Measurements from ENCODE around the gene SRP68. TPM values are rescaled to one million over a fixed set of nuclear protein-coding genes. Genes with fewer than 3 reads are reported as not detected.

SRP68 gene
- total and polyA plus RNA-seq, 9 of the 15 experiments (the other 6 are each of a cell fraction or from before 2014, with no cell fraction given) = 29.4 to 92.6 (median 36.2) TPM

GRCh38 chr17:76088041-76088867 is 15.9 kb upstream of the SRP68 start:
- H3K27ac ChIP-seq (ENCODE audit: extremely low read depth, low read depth, low read length) = no peak overlapping the region
- H3K36me3 ChIP-seq (ENCODE audit: control insufficient read depth, insufficient read depth, low read length) = peaks cover 84% of the 10 kb centered on the region; the same call in 2 of the 3 replicates
- H3K4me3 ChIP-seq = no peak overlapping the region
- DNase-seq (ENCODE audit: extremely low read depth in 1 of 4, low spot score in 3 of 4) (no peak), FAIRE-seq (no peak), ATAC-seq (peak; percentile 45; the same call in 1 of the 3 replicates)
- H3K9me1 ChIP-seq (ENCODE audit: control insufficient read depth, insufficient read depth, low read length) = no peaks in the 10 kb centered on the region
- TF ChIP-seq ZNF124 (CRISPR knock-in tag; IDR thresholded peaks at IDR 0.05) = no peak
- TF ChIP-seq ZNF507 (tag; conservative IDR thresholded peaks at IDR 0.05) = no peak
- TF ChIP-seq USF1 (CRISPR knock-in tag; IDR thresholded peaks at IDR 0.05) = no peak
- TF ChIP-seq FOXA3 (CRISPR knock-in tag; conservative IDR thresholded peaks at IDR 0.05 in 1 of 2, IDR thresholded peaks at IDR 0.05 in 1 of 2) = no peak
- no peak for TF ChIP-seq CREM (IDR thresholded peaks at IDR 0.05; ENCODE audit: low read depth)
- 0 out of 6 replicates have a peak, but pooled peaks of 1 of the 3 experiments have one; percentile 7 for TF ChIP-seq CTCF (IDR thresholded peaks at IDR 0.05 in 2 of 3, conservative IDR thresholded peaks at IDR 0.05 in 1 of 3; ENCODE audit: insufficient read depth in 2 of 3, low read depth in 1 of 3, low read length in 3 of 3)
- no peak for TF ChIP-seq KAT7 (CRISPR knock-in tag; IDR thresholded peaks at IDR 0.05; ENCODE audit: borderline replicate concordance)
- TF ChIP-seq ELK1 (CRISPR knock-in tag; IDR thresholded peaks at IDR 0.05) = no peak
- TF ChIP-seq EP400 (IDR thresholded peaks at IDR 0.05) = no peak
- TF ChIP-seq POLR2G (IDR thresholded peaks at IDR 0.05; ENCODE audit: low read depth, low read length) = 0 out of 2 replicates have a peak, but pooled peaks have one; percentile 7
- TF ChIP-seq RBFOX2 (IDR thresholded peaks at IDR 0.05; ENCODE audit: low read depth, low read length) = 0 out of 2 replicates have a peak, but pooled peaks have one; percentile 16
- BruUV-seq (replicated peaks) = no TSS peak
- no peak overlapping the region for H2AFZ ChIP-seq (ENCODE audit: low read depth, low read length)
- peak overlapping the region in 1 of 2 experiments; percentile 50; a peak in 1 of 4 replicates for H3K9ac ChIP-seq (ENCODE audit: insufficient read depth in 1 of 2, low read depth in 2 of 2, low read length in 2 of 2)
- no peak overlapping the region for H3K4me2 ChIP-seq (ENCODE audit: insufficient read depth, low read length)
- no peaks in the 10 kb centered on the region for H3K79me2 ChIP-seq (ENCODE audit: control insufficient read depth, insufficient read depth, low read length)
- H3K27me3 ChIP-seq (ENCODE audit: control insufficient read depth in 2 of 2, insufficient read depth in 2 of 2, low read length in 2 of 2) = no peaks in the 10 kb centered on the region
- 0 out of 2 replicates have a peak, but pooled peaks cover 5% of the 10 kb centered on the region for H4K20me1 ChIP-seq (replicated peaks; ENCODE audit: control insufficient read depth, insufficient read depth, low read length)
- ChIA-PET CTCF (ENCODE audit: low intra/inter-chr PET ratio) (no interaction called here), POLR2A (interaction anchor here (0.6 to 0.7 kb wide), 4 partner anchors 15 to 422 kb away, joined by 3 to 4 read pairs (median 4); partner anchors contain the start of genes FOXJ1 and SRP68)
- peaks cover 0 to 12% of the 10 kb centered on the region in 2 experiments; a peak in 1 of 5 replicates for H3K4me1 ChIP-seq (replicated peaks in 1 of 2; ENCODE audit: control insufficient read depth in 2 of 2, insufficient read depth in 2 of 2, low read length in 2 of 2)
- in situ Hi-C loops (cut with MboI) = no loop called here
- intact Hi-C loops (cut with micrococcal nuclease) = no loop called here
- no peaks in the 10 kb centered on the region for H3K9me3 ChIP-seq (replicated peaks; ENCODE audit: control insufficient read depth, insufficient read depth, low read depth, low read length)
- WGBS (ENCODE audit: insufficient coverage, low coverage, missing lambda C conversion rate) = 93% methylated on average over 19 of the region's 25 CpGs
